ENCODE results near the gene SS18L1.

- TF ChIP-seq, protein P1, sequence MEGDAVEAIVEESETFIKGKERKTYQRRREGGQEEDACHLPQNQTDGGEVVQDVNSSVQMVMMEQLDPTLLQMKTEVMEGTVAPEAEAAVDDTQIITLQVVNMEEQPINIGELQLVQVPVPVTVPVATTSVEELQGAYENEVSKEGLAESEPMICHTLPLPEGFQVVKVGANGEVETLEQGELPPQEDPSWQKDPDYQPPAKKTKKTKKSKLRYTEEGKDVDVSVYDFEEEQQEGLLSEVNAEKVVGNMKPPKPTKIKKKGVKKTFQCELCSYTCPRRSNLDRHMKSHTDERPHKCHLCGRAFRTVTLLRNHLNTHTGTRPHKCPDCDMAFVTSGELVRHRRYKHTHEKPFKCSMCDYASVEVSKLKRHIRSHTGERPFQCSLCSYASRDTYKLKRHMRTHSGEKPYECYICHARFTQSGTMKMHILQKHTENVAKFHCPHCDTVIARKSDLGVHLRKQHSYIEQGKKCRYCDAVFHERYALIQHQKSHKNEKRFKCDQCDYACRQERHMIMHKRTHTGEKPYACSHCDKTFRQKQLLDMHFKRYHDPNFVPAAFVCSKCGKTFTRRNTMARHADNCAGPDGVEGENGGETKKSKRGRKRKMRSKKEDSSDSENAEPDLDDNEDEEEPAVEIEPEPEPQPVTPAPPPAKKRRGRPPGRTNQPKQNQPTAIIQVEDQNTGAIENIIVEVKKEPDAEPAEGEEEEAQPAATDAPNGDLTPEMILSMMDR (conservative IDR thresholded peaks at IDR 0.05; ENCODE audit: low read length): no peak
- no peak for TF ChIP-seq EZH2phosphoT487 (IDR thresholded peaks at IDR 0.05; ENCODE audit: borderline replicate concordance, low read depth, low read length)
Observed at GRCh38 chr20:62191781-62192559, 48.4 kb downstream of the SS18L1 start.

Measured in OCI-LY7 (cell line).